22Rv1 (cell line): ENCODE measurements around the gene HOXD8.

Experiments used
- CTCF ChIP-seq: fragments of 450-650 bp; IDR thresholded peaks from 2 replicates; pipeline ENCODE4 v1.5.1; 2017; ENCODE audit warnings: mild to moderate bottlenecking
- ZFX ChIP-seq: fragments of 450-650 bp; IDR thresholded peaks from 2 replicates; pipeline ENCODE4 v1.6.1; 2017; ENCODE audit warnings: antibody characterized with exemption, borderline replicate concordance

- no peak for TF ChIP-seq CTCF
- no peak for TF ChIP-seq ZFX
Measured at GRCh38 chr2:176101216-176101830, 28.2 kb upstream of the HOXD8 start.
